PC-9 (cell line): ENCODE data around the gene B3GAT1.

Experiments used
- EZH2 ChIP-seq: fragments of 200-600 bp; sonication (generic); IDR thresholded peaks from 2 replicates; pipeline ENCODE4 v1.8.0; 2017; ENCODE audit warnings: antibody characterized with exemption, low read depth
- TF ChIP-seq, protein P1 (sequence below): fragments of 200-600 bp; sonication (generic); conservative IDR thresholded peaks from 2 replicates; pipeline ENCODE4 v1.6.1; 2017; ENCODE audit warnings: mixed run types, antibody characterized with exemption, mild to moderate bottlenecking, moderate library complexity

- TF ChIP-seq, protein P1, sequence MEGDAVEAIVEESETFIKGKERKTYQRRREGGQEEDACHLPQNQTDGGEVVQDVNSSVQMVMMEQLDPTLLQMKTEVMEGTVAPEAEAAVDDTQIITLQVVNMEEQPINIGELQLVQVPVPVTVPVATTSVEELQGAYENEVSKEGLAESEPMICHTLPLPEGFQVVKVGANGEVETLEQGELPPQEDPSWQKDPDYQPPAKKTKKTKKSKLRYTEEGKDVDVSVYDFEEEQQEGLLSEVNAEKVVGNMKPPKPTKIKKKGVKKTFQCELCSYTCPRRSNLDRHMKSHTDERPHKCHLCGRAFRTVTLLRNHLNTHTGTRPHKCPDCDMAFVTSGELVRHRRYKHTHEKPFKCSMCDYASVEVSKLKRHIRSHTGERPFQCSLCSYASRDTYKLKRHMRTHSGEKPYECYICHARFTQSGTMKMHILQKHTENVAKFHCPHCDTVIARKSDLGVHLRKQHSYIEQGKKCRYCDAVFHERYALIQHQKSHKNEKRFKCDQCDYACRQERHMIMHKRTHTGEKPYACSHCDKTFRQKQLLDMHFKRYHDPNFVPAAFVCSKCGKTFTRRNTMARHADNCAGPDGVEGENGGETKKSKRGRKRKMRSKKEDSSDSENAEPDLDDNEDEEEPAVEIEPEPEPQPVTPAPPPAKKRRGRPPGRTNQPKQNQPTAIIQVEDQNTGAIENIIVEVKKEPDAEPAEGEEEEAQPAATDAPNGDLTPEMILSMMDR, result no peak
- no peak for TF ChIP-seq EZH2
These were observed 33.7 kb upstream of the B3GAT1 start for GRCh38 chr11:134445601-134446325.
